PC-9 (cell line): ENCODE data around the gene ESR1. TPM values are rescaled to one million over a fixed set of nuclear protein-coding genes. Genes with fewer than 3 reads are reported as not detected.
"Not testable (repeated sequence)": the region's sequence is repeated elsewhere in the genome, so short reads cannot be mapped to it uniquely, and the experiment has no call there.

Experiments used
- BruUV-seq: library from RNA; stranded (reverse); fragments of 400-500 nt; replicated peaks from 2 replicates; lab custom pipeline; 2021; lab: Mats Ljungman, UMichigan
- CTCF ChIA-PET: fragments of 300-600 bp; sonication (Branson Sonifier 250); formaldehyde crosslinking; loops from one replicate; lab custom pipeline; 2022; ENCODE audit warnings: antibody characterized with exemption; lab: Charles Lee
- POLR2A ChIA-PET: fragments of 300-600 bp; sonication (Branson Sonifier 250); formaldehyde crosslinking; loops from one replicate; lab custom pipeline; 2022; ENCODE audit warnings: antibody characterized with exemption; ENCODE audit not compliant: unreplicated experiment; lab: Charles Lee
- DNase-seq, 2 experiments: peaks; one replicate each; pipeline versions ENCODE4 v3.0.0 to v3.0.0-alpha.2; 2015 to 2022; ENCODE audit warnings: mixed read lengths in 1 of 2
- H2AFZ ChIP-seq: fragments of 200-600 bp; sonication (generic); 2 replicates; pipeline ENCODE4 v1.8.1; 2017; ENCODE audit warnings: antibody characterized with exemption
- H3F3A ChIP-seq: fragments of 200-600 bp; sonication (generic); 2 replicates; pipeline ENCODE4 v1.8.1; 2017; ENCODE audit warnings: antibody characterized with exemption, mild to moderate bottlenecking, low read depth; ENCODE audit not compliant: insufficient read depth
- H3K27ac ChIP-seq: fragments of 200-600 bp; sonication (generic); 2 replicates; pipeline ENCODE4 v1.6.1; 2016; ENCODE audit warnings: mixed run types
- H3K27me3 ChIP-seq: fragments of 200-600 bp; sonication (generic); 2 replicates; pipeline ENCODE4 v1.6.1; 2016; ENCODE audit warnings: low read depth, mixed run types; ENCODE audit not compliant: insufficient read depth
- H3K36me3 ChIP-seq: fragments of 200-600 bp; sonication (generic); 2 replicates; pipeline ENCODE4 v1.6.1; 2016; ENCODE audit warnings: low read depth, mixed run types
- H3K4me1 ChIP-seq: fragments of 200-600 bp; sonication (generic); replicated peaks from 2 replicates; pipeline ENCODE4 v1.6.1; 2016; ENCODE audit warnings: mixed run types; ENCODE audit not compliant: insufficient read depth
- H3K4me2 ChIP-seq: fragments of 200-600 bp; sonication (generic); 2 replicates; pipeline ENCODE4 v1.6.1; 2017; ENCODE audit warnings: mixed run types
- H3K4me3 ChIP-seq: fragments of 200-600 bp; sonication (generic); 2 replicates; pipeline ENCODE4 v1.6.1; 2016; ENCODE audit warnings: mixed run types
- H3K79me2 ChIP-seq: fragments of 200-600 bp; sonication (generic); 2 replicates; pipeline ENCODE4 v1.6.1; 2017; ENCODE audit warnings: low read depth, mixed run types
- H3K9me2 ChIP-seq: fragments of 200-600 bp; sonication (generic); 2 replicates; pipeline ENCODE4 v1.8.1; 2017; ENCODE audit warnings: mild to moderate bottlenecking; ENCODE audit not compliant: insufficient read depth
- H3K9me3 ChIP-seq: fragments of 200-600 bp; sonication (generic); 2 replicates; pipeline ENCODE4 v1.8.1; 2016; ENCODE audit warnings: low read depth; ENCODE audit not compliant: insufficient read depth
- H4K20me1 ChIP-seq: fragments of 200-600 bp; sonication (generic); 2 replicates; pipeline ENCODE4 v1.8.1; 2017; ENCODE audit not compliant: insufficient read depth
- CTCF ChIP-seq: fragments of 200-600 bp; sonication (generic); conservative IDR thresholded peaks from 2 replicates; pipeline ENCODE4 v1.6.1; 2017; ENCODE audit warnings: mixed run types, antibody characterized with exemption, mild to moderate bottlenecking, moderate library complexity
- EZH2 ChIP-seq: fragments of 200-600 bp; sonication (generic); IDR thresholded peaks from 2 replicates; pipeline ENCODE4 v1.8.0; 2017; ENCODE audit warnings: antibody characterized with exemption, low read depth
- intact Hi-C: fragments of 100-400 bp; cut with micrococcal nuclease; formaldehyde crosslinking; loops from one replicate; pipeline ENCODE4 v1.10.0; 2022; ENCODE audit not compliant: unreplicated experiment
- total RNA-seq: library from RNA; stranded (reverse); gene quantifications from 2 replicates; pipeline ENCODE4 v1.2.3, GENCODE V29; 2021

The ESR1 gene
- total RNA-seq, 1 experiment from 2014 or later: 1.5 TPM

GRCh38 chr6:151862461-151862860 is 55.0 kb downstream of the ESR1 start:
- intact Hi-C loops: no loop called here
- no peak overlapping the region for H2AFZ ChIP-seq
- H3K36me3 ChIP-seq: no peaks in the 10 kb centered on the region
- TF ChIP-seq EZH2 (no peak), CTCF (no peak)
- H3K9me2 ChIP-seq: no peaks in the 10 kb centered on the region
- no peak overlapping the region for H3K4me2 ChIP-seq
- BruUV-seq: no TSS peak
- H3K27me3 ChIP-seq: no peaks in the 10 kb centered on the region
- CTCF ChIA-PET: no interaction called here
- no peaks in the 10 kb centered on the region for H3K9me3 ChIP-seq
- no peaks in the 10 kb centered on the region for H3F3A ChIP-seq
- H3K79me2 ChIP-seq: no peaks in the 10 kb centered on the region
- H3K4me1 ChIP-seq: no peaks in the 10 kb centered on the region
- no peak overlapping the region for H3K4me3 ChIP-seq
- no peak for DNase-seq
- no peak overlapping the region for H3K27ac ChIP-seq
- H4K20me1 ChIP-seq: no peaks in the 10 kb centered on the region
- POLR2A ChIA-PET: no interaction called here

GRCh38 chr6:151867361-151867869 is 59.9 kb downstream of the ESR1 start:
- H3K36me3 ChIP-seq, BruUV-seq, CTCF ChIA-PET, H3K4me2 ChIP-seq, H3F3A ChIP-seq, H3K79me2 ChIP-seq, H3K27ac ChIP-seq, H3K27me3 ChIP-seq, POLR2A ChIA-PET, H2AFZ ChIP-seq, H3K9me2 ChIP-seq, DNase-seq, H4K20me1 ChIP-seq, H3K4me1 ChIP-seq, H3K4me3 ChIP-seq, H3K9me3 ChIP-seq, intact Hi-C loops: not testable (repeated sequence)

- Histone ChIP-seq H3K9me2 (0 out of 2 replicates have a peak, but pooled peaks cover 5% of the 10 kb centered on the region), H2AFZ (no peak overlapping the region), H3K4me3 (no peak overlapping the region), H3K4me2 (no peak overlapping the region), H3F3A (no peaks in the 10 kb centered on the region), H3K27me3 (no peaks in the 10 kb centered on the region), H3K27ac (no peak overlapping the region), H4K20me1 (no peaks in the 10 kb centered on the region), H3K79me2 (no peaks in the 10 kb centered on the region), H3K4me1 (no peaks in the 10 kb centered on the region), H3K36me3 (no peaks in the 10 kb centered on the region), H3K9me3 (no peaks in the 10 kb centered on the region)
- no peak for DNase-seq
- TF ChIP-seq EZH2 (no peak), CTCF (no peak)
- intact Hi-C loops: no loop called here
- POLR2A ChIA-PET: no interaction called here
- no TSS peak for BruUV-seq
- CTCF ChIA-PET: no interaction called here
Observed at GRCh38 chr6:151869345-151869744, 61.9 kb downstream of the ESR1 start.

- no peaks in the 10 kb centered on the region for H3K36me3 ChIP-seq
- no peak for DNase-seq
- H3K79me2 ChIP-seq: no peaks in the 10 kb centered on the region
- H3F3A ChIP-seq: no peaks in the 10 kb centered on the region
- no peaks in the 10 kb centered on the region for H3K9me3 ChIP-seq
- no peaks in the 10 kb centered on the region for H3K4me1 ChIP-seq
- no peak overlapping the region for H3K4me3 ChIP-seq
- no peak overlapping the region for H2AFZ ChIP-seq
- intact Hi-C loops: no loop called here
- POLR2A ChIA-PET: no interaction called here
- 0 out of 2 replicates have a peak, but pooled peaks cover 5% of the 10 kb centered on the region for H3K9me2 ChIP-seq
- no peaks in the 10 kb centered on the region for H4K20me1 ChIP-seq
- H3K27me3 ChIP-seq: no peaks in the 10 kb centered on the region
- CTCF ChIA-PET: no interaction called here
- no peak overlapping the region for H3K27ac ChIP-seq
- TF ChIP-seq EZH2 (no peak), CTCF (no peak)
- no peak overlapping the region for H3K4me2 ChIP-seq
- no TSS peak for BruUV-seq
Observed at GRCh38 chr6:151869787-151870186, 62.3 kb downstream of the ESR1 start.
